T1000 (cell line): ENCODE results near the gene COPB1.

Source experiments
- DNase-seq: peaks from one replicate; lab custom pipeline; 2025; ENCODE audit warnings: mixed read lengths; lab: John Stamatoyannopoulos, UW

COPB1 gene

GRCh38 chr11:14513800-14514199 is 14.2 kb upstream of the COPB1 start:
- no peak for DNase-seq

GRCh38 chr11:14506532-14506931 is 6.9 kb upstream of the COPB1 start:
- no peak for DNase-seq

- DNase-seq = no peak
These were observed 3.4 kb upstream of the COPB1 start for GRCh38 chr11:14503023-14503422.

- no peak for DNase-seq
These were observed 2.4 kb upstream of the COPB1 start for GRCh38 chr11:14502039-14502438.

- no peak for DNase-seq
These were observed 605 bp upstream of the COPB1 start for GRCh38 chr11:14500181-14500651.

- DNase-seq = no peak
These were observed 442 bp downstream of the COPB1 start for GRCh38 chr11:14499178-14499559.

- DNase-seq = no peak
These were observed 18.9 kb downstream of the COPB1 start for GRCh38 chr11:14480716-14481115.

- DNase-seq = no peak
These were observed 28.5 kb downstream of the COPB1 start for GRCh38 chr11:14471127-14471526.

GRCh38 chr11:14463623-14464022 is 36.0 kb downstream of the COPB1 start:
- no peak for DNase-seq

- no peak for DNase-seq
These were observed 39.5 kb downstream of the COPB1 start for GRCh38 chr11:14460147-14460546.

- DNase-seq = no peak
These were observed 41.2 kb downstream of the COPB1 start for GRCh38 chr11:14458377-14458776.

- DNase-seq = no peak
These were observed 43.8 kb downstream of the COPB1 start for GRCh38 chr11:14455648-14456430.

- no peak for DNase-seq
These were observed 44.6 kb downstream of the COPB1 start for GRCh38 chr11:14454861-14455632.

GRCh38 chr11:14451825-14452224 is 47.8 kb downstream of the COPB1 start:
- DNase-seq = no peak

- no peak for DNase-seq
These were observed 50.3 kb downstream of the COPB1 start for GRCh38 chr11:14449302-14449714.

- DNase-seq = no peak
These were observed 51.4 kb downstream of the COPB1 start for GRCh38 chr11:14448240-14448639.

GRCh38 chr11:14446701-14447169 is 52.9 kb downstream of the COPB1 start:
- DNase-seq = no peak

GRCh38 chr11:14445542-14446530 is 53.8 kb downstream of the COPB1 start:
- DNase-seq = no peak

GRCh38 chr11:14444441-14445189 is 55.0 kb downstream of the COPB1 start:
- no peak for DNase-seq

GRCh38 chr11:14443638-14444037 is 56.0 kb downstream of the COPB1 start:
- DNase-seq = peak; percentile 30
